GM12801 (cell line): Measurements from ENCODE around the gene DAGLA.

Source experiments
- TF ChIP-seq, protein P1 (sequence below): IDR thresholded peaks from one replicate; pipeline ENCODE4 v1.5.1; 2011; ENCODE audit warnings: control low read depth; ENCODE audit not compliant: insufficient read length; ENCODE audit errors: extremely low read depth

Gene DAGLA

DNA sequence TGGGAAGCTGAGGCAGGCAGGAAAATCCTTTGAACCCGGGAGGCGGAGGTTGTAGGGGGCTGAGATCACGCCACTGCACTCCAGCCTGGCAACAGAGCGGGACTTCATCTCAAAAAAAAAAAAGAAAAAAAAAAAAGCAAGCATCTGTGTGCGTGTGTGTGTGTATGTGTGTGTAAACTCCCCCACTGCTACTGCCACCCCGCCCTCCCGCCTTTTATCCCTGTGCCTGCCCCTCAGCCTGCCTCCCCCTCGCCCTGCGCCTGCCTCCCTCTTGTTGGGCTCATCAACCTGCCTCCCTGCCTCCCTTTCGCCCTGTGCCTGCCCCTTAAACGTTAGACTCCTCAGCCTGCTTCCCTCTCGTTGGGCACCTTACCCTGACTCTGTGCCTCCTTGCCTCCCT lies 94.2 kb downstream of the DAGLA start:
- TF ChIP-seq, protein P1, sequence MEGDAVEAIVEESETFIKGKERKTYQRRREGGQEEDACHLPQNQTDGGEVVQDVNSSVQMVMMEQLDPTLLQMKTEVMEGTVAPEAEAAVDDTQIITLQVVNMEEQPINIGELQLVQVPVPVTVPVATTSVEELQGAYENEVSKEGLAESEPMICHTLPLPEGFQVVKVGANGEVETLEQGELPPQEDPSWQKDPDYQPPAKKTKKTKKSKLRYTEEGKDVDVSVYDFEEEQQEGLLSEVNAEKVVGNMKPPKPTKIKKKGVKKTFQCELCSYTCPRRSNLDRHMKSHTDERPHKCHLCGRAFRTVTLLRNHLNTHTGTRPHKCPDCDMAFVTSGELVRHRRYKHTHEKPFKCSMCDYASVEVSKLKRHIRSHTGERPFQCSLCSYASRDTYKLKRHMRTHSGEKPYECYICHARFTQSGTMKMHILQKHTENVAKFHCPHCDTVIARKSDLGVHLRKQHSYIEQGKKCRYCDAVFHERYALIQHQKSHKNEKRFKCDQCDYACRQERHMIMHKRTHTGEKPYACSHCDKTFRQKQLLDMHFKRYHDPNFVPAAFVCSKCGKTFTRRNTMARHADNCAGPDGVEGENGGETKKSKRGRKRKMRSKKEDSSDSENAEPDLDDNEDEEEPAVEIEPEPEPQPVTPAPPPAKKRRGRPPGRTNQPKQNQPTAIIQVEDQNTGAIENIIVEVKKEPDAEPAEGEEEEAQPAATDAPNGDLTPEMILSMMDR, result no peak

DNA sequence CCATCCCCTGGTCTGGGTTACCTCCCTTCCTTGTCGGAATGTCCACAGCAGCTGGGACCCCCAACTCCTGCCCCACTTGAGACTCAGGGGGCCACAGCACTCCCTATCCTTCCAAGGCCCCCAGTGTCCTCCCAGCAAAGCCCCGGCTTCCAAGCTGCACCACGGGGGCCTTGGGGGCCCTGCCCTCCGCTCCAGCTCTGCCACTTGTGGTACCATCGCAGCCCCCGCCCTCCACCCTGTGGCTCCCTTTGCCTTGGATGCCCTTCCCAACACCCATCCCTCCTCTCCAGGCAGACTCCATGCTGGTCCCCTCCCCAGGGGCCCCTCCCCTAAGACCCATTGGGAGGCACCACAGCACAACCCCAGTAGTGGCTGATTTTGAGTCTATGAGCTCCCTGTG lies 94.9 kb downstream of the DAGLA start:
- TF ChIP-seq, protein P1, result no peak

DNA sequence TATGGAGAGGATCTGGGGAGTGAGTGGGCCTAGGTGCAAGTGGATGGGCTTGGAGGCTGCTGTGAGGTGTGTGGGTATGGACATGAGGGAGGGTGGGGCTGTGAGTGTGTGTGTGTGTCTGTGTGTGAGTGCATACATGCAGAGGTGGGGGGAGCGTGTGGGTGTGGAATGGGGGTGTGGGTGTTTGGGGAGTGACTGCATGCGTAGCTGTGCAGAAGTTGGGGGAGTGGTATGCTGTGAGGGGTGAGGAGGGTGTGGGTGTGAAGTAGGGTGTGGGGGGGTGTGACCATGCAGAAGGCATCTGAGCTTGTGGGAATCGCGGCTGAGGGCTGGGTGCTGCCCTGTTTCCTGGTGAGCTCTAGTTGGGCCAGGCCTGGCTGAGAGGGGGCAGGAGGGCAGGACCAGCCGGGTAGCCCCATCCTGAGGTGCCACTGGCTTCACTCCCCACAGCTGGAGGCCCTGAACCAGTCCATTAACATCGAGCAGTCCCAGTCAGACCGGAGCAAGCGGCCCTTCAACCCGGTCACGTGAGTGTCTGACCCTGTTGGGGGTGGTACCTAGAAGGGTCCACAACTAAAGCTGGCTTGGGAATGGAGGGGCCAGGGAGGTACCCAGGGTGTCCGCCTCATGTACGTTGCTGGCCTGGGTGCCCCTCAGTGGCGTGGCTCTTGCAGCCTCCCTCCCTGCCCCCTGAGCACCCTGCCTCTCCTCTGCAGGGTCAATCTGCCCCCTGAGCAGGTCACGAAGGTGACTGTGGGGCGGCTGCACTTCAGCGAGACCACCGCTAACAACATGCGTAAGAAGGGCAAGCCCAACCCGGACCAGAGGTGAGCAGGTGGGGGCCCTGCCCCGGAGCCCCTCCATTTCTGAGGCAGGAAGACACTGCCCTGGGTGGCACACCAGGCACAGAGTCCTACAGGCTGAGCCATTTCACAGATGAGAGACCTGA lies 95.7 kb downstream of the DAGLA start:
- TF ChIP-seq, protein P1, result no peak

DNA sequence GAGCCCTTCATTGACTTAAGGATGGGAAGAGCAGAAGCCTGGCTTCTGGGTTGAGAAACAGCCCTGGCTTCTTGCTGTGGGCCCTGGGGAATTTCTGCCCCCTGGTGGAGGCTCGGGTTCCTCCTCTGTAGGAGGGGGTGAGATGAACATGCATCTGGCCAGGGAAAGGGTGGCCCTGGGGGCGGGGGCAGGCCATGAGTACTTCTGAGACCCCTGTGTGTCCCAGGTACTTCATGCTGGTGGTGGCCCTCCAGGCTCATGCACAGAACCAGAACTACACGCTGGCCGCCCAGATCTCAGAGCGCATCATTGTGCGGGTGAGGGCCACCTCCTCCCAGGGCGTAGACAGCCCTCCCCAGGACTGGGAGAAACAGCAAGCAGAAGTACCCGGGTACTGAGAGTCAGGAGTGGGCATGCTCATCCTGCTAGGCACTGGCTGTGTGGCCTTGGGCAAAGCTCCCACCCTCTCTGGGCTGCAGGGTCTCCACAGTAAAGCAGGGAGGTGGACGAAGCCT lies 96.4 kb downstream of the DAGLA start:
- TF ChIP-seq, protein P1, result no peak

DNA sequence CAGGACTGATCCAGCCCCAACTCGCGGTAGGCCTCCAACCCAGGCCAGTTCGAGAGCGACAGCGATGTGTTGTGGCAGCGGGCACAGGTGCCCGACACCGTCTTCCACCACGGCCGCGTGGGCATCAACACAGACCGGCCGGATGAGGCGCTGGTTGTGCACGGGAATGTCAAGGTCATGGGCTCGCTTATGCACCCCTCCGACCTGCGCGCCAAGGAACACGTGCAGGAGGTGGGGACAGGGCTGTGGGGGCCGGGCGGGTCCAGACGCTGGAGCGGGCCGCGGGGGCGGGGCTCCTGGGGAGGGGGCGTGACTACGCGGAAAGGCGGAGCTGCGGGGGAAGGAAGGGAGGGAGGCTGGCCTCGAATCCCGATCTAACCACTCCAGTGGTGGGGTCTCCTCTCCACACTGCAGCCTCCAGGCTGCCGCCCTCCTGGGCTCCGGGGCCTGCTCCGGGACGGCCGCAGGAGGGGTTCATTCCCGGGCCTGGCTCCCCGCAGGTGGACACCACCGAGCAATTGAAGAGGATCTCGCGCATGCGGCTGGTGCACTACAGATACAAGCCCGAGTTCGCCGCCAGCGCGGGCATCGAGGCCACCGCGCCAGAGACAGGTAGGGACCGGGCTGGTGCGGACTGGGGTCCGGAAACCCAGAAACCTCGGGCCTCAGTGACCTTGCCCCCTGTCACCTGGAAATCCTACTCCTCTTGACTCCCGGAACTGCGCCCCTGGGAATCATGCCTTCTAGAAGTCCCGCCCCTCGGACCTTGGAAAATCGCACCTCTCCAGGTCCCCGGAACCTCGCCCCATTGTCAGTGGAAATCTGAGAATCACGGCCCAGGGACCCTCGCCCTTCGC lies 97.3 kb downstream of the DAGLA start:
- TF ChIP-seq, protein P1, result no peak

DNA sequence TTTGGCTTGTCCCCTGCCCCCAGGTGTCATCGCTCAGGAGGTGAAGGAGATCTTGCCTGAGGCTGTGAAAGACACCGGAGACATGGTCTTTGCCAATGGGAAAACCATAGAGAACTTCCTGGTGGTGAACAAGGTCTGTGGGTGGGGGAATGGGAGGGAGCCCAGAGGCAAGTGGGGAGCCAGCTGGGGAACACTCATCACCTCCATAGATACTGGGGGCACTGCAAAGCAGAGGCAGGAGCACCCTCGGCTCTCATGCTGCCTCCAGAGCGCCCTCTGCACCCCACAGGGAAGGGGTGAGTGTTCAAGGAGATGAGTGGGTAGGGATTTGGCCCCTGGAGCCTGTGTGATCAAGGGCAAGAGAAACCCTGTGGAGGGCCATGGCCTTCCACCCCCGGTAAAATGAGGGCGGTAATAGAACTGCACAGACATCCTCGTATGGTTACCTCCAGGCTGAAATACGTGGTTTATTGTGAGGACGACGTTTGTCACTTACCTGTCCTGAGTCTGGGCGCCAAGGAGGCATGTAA lies 98.2 kb downstream of the DAGLA start:
- TF ChIP-seq, protein P1, result no peak
